CD4-positive, alpha-beta T cell treated with Interleukin-1 beta for 1 hour (primary cell): Measurements from ENCODE around the gene TSPAN15.

Experiments used
- DNase-seq, 2 donors: peaks; one replicate each; pipeline ENCODE4 v3.0.0-alpha.2; 2020 to 2022

The TSPAN15 gene

DNA sequence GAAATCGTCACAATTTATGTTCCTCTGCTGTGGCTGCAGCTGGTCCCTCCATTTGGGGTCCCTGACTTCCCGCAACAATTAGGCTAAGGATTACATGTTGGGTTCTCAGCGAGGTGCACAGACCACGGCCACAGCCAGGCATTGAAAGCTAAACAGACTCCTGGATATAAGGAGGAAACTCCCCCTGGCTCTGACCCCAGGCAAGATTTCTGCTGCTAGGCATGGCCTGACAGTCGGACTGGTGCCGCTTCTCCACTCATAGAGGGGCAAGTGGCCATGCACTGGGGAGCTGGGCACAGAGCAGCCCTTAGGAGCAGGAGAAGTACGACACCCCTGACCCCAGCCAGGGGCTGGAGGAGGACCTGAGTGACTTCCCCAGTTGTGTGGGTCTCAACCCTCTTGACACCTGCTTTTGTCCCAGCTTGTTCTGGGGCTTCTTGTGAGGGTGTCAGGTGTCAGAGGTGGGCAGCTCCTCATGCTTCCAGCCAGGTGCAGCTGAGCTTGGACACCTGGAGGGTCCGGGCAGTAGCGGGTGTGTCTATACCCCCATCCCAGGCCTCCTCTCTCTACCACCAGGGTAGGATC, 38.3 kb downstream of the TSPAN15 start:
- no peak for DNase-seq

DNA sequence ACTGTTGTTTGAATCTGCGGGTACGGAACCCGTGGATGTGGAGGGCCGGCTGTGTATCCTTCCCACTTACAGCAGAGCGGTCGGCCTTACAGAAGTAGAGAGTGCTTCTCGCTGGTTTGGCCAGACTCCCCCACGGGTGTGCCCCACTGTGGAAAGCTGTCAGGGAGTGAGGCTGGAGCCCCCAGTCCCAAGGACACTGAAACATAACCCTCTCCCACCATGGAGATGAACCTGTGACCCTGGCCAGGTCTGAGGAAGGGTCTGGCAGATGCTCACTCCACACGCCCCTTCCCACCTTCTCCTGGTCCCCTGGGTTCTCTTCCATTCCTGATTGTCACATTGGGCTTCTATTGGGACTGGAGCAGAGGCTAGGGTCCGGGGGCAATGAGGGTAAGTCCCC, 39.6 kb downstream of the TSPAN15 start:
- no peak for DNase-seq

DNA sequence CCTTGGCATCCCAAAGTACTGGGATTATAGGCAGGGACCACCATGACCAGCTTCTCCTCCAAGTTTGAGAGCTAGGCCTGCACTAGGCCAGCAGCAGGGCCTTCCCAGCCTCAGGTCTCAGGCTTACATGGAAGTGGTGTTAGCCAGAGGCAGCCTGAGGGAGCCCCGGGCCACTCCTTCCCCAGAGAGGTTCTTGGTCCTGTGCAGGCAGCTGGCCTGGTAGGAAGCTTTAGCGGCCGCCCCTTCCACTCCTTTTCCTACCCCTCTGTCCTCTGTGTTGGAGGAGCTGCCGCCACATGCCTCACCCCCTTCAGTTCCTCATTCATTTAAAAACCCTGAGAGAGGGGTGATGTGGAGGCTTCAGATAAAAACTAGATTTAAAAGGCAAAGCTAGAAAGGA, 40.3 kb downstream of the TSPAN15 start:
- no peak for DNase-seq

DNA sequence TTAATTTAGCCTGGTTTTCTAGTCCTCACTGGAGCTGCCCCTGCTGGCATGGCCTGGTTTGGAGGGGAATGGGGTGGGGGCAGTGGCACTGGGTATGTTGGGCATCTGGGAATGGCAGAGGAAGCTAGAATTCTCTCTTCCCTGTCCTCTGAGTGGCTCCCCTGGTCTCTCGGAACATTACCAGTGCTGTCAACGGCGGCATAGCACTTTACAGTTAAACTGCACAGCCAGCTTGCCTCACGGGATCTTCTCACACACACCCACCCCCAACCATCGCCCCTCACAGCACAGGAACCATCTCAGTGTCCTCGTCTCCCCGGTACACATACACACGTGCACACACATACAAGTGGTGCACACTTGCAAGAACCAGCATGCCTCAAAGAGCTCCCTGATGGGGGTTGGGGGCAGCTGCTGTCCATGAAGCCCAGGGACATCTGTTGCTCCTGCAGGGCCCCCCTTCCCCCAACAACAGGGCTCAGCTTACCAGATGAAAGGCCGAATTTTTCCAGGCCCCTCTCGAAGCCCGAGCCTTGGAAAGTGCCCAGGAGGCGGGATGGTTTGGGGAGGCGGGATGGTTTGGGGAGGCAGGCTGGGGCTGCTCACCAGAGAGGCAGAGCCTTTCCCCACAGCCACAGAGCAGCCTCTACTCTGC, 41.0 kb downstream of the TSPAN15 start:
- DNase-seq, result no peak

DNA sequence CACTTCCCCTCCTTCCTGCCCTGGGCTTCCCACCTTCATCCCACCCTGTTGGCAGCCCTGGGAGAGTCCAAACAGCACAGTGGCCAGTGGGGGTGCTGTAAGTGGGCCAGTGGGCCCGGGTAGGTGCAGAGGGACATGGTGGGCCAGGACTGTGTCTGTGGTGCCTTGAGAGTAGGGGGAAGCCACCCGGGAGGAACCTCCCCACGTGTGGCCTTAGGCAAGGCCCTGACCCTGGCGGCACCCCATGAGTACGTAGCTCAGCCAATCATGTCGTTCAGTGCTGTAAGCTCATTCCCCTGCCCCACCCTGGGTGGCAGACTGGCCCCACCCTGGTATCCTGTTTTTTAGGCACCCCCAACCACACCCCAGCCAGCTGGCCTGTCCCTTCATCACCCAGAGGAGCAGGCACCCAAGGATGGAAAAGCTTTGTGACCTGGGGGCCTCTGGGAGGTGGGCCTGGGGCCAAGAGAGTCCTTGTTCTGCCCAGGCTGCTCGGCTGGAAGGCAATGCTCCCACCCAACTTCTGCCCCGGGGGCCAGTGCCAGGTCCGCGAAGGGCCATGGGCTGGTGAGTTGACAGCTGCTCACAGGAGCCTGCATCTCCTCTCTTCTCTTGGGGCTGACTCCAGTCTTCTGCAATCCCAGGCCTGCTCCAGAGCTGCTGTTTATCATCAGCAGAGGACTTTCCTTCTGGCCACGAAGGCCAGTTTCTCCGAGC, 41.6 kb downstream of the TSPAN15 start:
- DNase-seq, result no peak

DNA sequence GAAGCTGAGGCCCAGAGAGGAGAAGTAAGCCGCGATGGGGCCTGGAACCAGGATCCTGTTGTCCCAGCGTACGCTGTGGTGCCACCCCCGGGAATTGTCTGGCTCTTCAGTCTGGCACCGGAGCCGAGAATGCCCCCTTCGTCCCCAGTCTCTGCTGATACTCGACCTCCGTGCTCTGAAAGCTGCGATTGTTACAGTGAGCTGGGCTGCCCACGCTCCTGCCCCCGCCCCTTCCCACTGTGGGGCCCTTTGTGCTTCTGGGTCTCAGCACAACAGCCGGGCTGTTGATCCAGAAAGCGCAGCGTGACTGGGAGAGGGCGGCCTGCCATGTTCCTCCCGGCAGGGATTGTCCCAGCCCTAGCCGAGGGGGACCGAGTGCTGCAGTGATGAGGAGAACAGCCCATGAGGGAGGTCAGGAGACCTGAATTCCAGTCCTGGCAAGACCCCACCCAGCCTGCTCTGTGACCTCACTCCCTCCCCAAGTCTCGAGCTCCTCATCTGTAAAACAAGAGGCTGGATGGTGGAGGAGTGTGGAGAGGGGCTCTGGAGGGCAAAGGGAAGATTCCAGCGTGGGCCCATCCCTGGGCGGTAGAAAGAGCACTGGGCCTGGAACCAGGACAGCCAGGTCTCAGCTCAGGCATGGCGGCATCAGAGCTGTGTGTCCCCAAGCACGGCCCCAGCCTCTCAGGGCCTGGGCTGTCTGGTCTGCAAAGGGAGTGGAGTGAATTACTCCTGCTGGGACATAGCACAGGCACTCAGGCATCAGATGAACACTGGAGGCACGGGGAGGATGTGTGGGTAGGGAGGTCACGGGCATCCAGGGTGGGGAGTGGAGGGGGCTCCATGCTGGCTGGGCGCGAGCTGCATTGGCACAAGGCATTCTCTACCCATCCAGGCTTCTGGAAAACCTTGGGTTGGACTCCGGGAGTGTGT, 43.6 kb downstream of the TSPAN15 start:
- DNase-seq, result no peak

DNA sequence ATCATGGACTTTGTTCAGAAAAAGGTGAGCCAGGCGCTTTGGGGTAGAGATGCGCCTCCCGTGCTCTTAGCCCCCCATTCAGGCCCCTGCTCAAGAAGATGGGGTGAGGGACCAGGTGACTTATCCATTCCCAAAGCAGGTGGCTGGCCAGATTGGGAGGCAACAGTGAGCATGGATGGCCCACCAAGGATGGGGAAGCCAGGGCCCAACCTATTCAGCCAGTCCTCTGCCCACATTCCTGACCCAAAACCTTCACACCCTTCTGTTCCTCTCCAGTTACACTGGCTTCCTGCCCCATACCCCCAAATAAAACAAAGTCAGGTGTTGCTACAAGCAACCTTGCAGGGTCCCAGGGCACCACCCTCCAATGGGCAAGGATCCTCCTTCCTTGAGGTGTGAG, 44.4 kb downstream of the TSPAN15 start:
- no peak for DNase-seq

DNA sequence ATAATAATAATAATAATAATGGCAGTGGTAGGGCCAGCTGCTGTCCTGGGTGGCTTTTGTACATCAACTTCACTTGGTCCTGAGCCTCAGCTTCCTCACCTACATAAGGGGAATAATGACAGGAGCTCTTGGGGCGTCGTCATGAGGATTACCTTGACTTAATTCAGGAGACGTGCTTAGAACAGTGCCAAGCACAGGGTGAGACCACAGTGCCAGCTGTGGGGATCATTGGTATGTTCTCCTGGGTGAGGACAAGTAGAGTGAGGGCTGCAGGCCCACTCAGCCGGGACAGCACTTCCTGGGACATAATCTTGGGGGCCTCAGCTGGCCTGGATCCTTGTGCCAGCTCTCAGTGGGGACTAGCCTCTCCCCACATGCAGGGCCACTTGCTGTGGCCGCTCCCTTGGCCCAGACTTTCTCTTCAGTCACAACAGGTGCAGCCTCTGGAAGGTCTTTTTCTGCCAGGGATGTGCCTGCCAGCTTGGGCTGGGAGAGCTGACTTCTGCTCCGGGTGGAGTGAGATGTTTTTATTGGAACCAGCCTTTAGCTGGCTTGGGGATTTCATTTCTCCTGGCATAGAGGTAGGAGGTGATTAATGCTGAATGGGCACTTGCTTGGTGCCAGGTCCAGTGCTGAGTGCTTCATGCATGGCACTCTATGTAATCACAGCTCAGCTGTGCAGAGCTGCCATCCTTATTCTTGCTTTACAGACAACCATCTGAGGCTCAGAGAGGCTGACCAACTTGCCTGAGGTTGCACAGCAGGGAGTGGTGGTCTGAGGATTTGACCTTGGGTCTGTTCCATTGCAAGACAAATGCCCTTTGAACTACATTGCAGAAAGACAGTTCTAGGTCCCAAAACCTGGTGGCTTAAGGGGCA, 45.3 kb downstream of the TSPAN15 start:
- DNase-seq, result no peak

DNA sequence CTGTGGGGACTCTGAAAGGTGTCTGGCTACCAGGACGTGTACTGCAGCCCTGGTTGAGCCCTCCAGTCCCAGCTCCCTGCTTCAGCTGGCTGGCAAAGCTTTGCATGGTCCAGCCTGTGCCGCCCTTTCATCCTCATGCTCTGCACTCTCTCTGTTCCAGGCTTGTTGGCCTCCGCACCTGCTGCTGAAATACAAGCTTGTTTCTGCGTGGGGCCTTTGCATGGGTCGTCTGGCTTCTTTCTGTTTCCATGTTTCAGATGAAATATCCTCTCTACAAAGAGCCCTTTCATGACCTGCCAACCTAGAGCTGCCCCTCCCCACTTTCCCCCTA, 45.9 kb downstream of the TSPAN15 start:
- no peak for DNase-seq

DNA sequence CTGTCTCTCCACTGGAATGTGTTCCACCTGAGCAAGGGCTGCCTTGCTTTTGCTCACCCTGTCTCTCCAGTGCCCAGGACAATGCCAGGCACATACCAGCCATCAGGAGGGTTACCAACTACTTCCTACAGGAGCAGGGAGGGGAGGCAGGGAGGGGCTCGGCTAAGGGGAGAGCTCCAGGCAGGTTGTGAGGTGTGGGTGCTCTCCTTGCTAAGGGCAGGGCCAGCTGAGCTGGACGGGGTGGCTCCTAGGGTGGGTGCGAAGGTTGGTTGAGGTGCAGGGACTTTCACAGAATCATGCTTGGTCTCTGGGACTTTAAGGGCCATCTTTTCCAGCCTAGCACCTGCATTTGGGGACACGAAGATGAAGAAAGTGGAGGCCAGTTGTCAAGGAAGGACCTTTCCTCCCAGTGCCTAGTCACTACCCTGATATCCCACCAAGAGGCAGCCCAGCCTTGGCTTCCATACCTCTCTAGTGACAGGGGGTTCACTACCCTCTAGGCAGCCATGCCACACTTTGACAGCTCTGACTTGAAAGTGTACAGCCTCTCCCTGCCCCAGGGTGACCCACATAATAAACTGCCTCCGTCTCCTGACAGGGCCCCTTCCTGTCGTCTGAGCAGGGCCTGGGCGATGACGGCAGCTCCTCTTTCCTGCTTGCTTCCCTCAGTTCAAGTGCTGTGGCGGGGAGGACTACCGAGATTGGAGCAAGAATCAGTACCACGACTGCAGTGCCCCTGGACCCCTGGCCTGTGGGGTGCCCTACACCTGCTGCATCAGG, 46.5 kb downstream of the TSPAN15 start:
- peak in 1 of 2 donors; percentile 12 for DNase-seq

DNA sequence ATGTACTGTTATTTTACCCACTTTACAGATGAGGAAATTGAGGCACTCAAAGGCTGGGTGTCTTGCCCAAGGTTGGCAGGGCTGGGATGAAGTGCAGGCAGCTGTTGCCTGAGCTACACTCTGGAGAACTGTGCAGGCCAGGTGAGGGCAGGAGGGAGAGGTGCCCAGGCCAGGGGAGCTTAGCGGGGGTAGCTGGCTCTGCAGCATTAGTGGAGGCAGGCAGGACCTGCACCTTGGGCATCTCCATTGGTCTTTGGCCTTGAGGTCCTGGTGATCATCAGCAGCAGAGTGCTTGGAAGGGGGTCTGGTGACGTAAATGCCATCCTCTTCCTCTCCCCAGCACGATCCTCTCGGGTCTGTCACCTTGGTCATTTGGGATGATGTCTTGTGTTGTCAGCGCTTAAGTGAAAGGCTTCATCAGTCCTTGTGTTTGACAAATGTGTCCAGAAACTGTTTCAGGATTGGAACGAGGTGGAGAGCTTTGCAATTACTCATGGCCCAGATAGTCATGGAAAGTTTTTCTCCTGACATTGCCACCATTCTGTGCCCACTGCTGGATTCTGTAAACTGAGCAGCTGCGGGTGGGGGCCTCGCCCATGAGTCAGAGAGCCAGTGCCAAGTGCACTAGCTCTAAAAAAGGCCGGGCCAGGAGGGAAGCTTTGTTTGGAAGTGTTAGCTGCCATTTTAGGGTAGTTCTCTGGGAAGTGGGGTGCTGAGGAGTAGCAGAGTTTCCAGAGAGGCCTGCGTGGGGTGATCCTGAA, 47.6 kb downstream of the TSPAN15 start:
- no peak for DNase-seq

DNA sequence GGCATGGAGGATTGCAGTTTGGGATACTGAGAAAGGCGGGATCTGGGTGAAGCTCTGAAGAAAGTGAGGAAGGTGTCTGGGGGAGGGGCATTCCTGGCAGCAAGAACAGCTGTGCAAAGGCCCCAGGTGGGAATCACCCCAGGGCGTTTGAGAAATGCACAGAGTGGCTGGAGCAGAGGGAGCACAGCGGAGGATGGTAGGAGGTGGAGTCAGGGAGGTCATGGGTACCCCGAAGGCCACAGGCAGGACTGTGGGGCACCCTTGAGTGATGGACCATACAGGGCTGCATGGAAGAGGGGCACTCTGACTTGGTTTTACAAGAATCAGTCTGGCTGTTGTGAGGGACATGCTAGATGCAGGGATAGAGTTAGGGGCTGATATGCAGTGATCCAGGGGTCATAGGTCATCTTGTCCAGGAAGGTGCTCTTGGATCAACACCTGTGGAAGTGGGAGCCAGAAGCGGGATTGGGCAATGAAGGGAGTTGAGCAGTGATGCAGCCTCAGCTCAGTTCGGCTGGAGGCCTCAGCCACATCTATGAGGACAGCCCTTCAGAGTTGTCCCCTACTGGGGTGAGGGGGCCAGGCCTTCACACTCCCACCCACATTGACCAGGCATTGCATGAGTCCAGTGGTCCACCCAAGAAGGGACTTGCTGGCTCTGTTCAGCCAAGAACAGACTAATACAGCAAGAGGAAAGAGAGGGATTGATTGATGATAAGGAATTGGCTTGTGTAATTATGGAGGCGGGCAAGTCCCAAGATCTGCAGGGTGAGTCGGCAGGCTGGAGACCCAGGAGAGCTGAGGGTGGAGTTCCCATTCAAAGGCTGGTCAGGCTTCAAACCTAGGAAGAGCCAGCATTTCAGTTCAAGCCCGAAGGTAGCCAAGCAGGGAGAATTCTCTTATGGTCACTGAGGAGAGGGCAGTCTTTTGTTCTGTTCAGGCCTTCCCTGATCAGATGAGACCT, 48.7 kb downstream of the TSPAN15 start:
- no peak for DNase-seq

DNA sequence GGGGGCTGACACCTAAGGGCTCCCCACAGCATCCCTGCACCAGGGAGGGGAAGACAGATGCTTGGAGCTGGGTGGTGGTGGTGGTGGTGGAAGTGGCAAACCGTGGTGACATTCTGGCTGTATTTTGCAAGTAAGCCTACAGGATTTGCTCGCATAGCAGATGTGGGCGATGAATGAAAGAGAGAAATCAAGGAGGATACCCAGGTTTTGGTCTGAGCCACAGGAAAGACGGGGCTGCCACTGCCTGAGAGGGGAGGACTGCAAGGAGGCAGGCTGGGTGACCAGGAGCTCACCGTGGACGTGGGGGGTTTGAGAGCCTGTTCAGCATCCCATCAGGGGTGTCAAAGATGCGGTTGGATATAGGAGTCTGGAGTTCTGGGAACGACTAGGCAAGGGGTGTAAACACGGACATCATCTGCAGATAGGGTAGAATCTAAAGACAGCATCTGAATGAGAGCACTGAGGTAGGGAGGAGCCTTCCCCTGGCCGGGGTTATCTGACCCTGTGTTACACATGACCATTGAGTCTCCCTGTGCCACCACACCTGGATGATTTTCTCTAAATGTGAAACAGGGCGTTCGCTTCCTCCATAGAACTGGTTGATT, 49.7 kb downstream of the TSPAN15 start:
- no peak for DNase-seq

DNA sequence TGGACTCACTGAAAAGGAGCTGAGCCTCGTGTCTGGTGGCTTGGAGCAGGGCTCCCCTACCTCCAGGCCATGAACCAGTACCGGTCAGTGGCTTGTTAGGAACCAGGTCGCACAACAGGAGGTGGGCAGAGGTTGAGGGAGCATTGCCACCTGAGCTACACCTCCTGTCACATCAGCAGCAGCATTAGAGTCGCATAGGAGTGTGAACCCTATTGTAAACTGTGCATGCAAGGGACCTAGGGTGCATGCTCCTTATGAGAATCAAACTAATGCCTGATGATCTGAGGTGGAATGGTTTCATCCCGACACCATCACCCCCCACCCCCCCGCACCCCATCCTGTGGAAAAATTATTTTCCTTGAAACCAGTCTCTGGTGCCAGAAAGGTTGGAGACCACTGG, 50.4 kb downstream of the TSPAN15 start:
- DNase-seq, result no peak

DNA sequence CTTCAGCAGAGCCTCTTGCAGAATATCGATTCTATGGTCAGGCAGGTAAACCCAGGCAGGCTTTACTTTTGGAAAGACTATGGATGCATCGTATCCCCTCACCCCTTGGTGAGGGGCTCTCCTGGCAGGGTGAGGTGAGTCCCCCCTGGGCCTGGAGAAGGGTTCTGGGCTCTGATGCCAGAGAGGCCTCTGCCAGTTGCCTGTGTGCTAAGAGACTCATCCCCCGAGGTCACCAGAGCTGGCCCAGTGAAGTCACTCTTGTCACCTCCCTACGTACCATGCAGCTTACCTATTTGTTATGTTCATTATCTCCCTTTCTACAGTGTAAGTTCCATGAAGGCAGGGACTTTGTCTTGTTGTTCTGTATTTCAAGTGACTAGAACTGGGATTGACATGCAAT, 51.3 kb downstream of the TSPAN15 start:
- DNase-seq, result no peak

DNA sequence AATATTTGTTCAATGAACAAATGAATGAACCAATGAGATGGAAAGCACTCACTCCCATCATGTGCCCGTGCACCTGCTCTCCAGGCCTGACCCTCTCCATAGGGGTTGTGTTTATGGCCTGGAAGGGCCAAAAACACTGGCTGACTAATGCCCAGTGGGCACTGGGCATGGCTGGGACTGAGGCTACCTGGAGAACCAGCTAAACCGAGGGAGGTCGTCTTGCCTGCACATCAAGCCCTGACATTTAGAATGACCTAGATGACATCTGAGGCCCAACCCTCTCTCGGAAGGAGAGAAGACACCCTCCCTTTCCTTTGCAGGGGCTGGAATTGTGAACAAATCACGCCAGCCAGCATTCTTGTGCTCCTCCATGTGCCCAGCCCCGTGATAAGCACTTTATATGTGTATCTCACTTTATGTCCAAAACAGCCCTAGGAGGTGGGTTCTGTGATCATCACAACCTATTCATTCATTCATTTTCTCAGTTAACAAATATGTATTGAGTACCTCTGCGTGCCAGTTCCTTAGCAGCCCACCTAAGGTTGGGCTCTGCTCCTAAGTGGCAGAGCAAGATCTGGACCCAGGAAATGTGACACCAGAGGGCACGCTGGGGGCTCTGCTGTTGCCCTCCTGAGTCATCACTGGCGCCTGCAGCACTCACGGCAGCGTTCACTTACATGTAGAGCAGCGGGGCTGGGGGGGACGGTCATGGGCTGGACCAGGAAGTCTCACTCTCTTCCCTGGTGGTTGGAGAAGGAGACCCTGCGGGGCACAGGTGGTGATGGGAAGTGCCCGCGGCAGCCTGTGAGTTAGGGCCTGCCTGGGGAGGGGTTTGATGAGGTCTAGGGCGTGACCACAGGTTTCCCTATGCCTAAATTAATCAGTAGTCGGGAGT, 52.0 kb downstream of the TSPAN15 start:
- DNase-seq, result no peak

DNA sequence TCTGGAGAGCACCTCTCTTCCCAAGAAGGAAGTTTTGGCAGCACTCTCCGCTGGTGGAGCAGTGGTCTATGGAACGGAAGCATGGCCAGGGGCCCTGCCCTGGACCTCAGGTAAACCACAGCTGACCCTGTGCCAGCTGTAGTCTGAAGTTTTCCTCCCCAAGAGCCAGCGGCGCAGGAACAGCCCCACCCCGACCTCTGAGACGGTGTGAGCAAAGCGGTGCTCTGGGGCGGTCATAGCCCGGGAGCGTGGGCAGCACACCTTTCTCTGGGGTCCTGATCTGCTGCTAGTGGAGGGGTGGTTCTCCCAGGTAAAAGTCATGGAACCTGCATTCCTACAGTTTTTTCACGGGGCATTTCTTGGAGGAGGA, 52.6 kb downstream of the TSPAN15 start:
- DNase-seq, result no peak

DNA sequence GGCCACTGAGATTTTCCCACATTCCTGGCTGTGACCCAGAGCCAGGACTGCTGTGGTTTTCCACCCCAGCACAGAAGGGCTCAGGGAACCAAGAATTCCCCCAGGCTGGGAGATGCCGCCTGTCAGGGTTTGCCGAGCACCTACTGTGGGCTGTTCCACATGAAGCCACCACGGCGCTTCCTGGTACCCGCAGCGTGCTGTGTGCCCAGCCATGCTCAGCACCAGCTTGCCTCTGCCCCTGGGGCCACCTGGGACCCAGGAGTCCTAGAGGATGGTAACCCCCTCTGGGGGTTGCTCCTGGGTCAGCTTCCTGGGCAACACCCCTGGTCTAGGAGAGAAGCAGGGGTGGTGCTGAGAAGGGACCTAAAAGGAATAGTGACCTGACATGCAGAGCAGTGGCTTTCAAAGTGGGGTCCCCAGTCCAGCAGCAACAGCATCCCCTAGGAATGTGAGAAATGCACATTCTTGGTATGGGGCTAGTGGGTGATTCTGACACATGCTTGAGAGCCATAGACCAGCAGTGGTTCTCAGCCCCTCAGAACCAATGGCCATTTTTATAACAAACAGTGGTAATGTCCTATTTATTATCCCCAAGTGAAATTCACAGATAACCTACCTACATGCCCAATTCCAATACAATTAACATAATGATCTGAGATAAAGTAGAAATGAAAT, 53.4 kb downstream of the TSPAN15 start:
- no peak for DNase-seq
